ENCODE results near the gene PRKACB.

PRKACB gene

GRCh38 chr1:84133479-84133878 lies 10.6 kb upstream of the PRKACB start:
- no peak for DNase-seq (ENCODE audit: low read depth, low spot score)
- in situ Hi-C loops (cut with HindIII; ENCODE audit: low sequenced_read_pairs) = no loop called here
- no peak overlapping the region for H3K4me3 ChIP-seq (ENCODE audit: low read depth, low read length)
- TF ChIP-seq CTCF (IDR thresholded peaks at IDR 0.05; ENCODE audit: low read depth, low read length) = no peak

GRCh38 chr1:84135341-84135740 lies 8.7 kb upstream of the PRKACB start:
- in situ Hi-C loops (cut with HindIII; ENCODE audit: low sequenced_read_pairs) = no loop called here
- no peak for DNase-seq (ENCODE audit: low read depth, low spot score)
- TF ChIP-seq CTCF (IDR thresholded peaks at IDR 0.05; ENCODE audit: low read depth, low read length) = no peak
- no peak overlapping the region for H3K4me3 ChIP-seq (ENCODE audit: low read depth, low read length)

GRCh38 chr1:84141182-84142003 lies 2.7 kb upstream of the PRKACB start:
- peak; percentile 58 for TF ChIP-seq CTCF (IDR thresholded peaks at IDR 0.05; ENCODE audit: low read depth, low read length)
- no peak overlapping the region for H3K4me3 ChIP-seq (ENCODE audit: low read depth, low read length)
- in situ Hi-C loops (cut with HindIII; ENCODE audit: low sequenced_read_pairs) = no loop called here
- peak; percentile 46 for DNase-seq (ENCODE audit: low read depth, low spot score)

GRCh38 chr1:84145068-84145467 lies 997 bp downstream of the PRKACB start:
- no peak for DNase-seq (ENCODE audit: low read depth, low spot score)
- in situ Hi-C loops (cut with HindIII; ENCODE audit: low sequenced_read_pairs) = no loop called here
- no peak overlapping the region for H3K4me3 ChIP-seq (ENCODE audit: low read depth, low read length)
- no peak for TF ChIP-seq CTCF (IDR thresholded peaks at IDR 0.05; ENCODE audit: low read depth, low read length)

GRCh38 chr1:84146411-84147032 lies 2.5 kb downstream of the PRKACB start:
- no peak overlapping the region for H3K4me3 ChIP-seq (ENCODE audit: low read depth, low read length)
- TF ChIP-seq CTCF (IDR thresholded peaks at IDR 0.05; ENCODE audit: low read depth, low read length) = no peak
- in situ Hi-C loops (cut with HindIII; ENCODE audit: low sequenced_read_pairs) = no loop called here
- DNase-seq (ENCODE audit: low read depth, low spot score) = peak; percentile 60

- no peak overlapping the region for H3K4me3 ChIP-seq (ENCODE audit: low read depth, low read length)
- no peak for DNase-seq (ENCODE audit: low read depth, low spot score)
- in situ Hi-C loops (cut with HindIII; ENCODE audit: low sequenced_read_pairs) = no loop called here
- TF ChIP-seq CTCF (IDR thresholded peaks at IDR 0.05; ENCODE audit: low read depth, low read length) = no peak
Measured at GRCh38 chr1:84148758-84149157, 4.7 kb downstream of the PRKACB start.
